Erythroblast (primary cell): ENCODE results near the gene ZYX.

ENCODE experiments used
- GATA1 ChIP-seq: IDR thresholded peaks from 2 replicates; pipeline ENCODE4 v1.6.1; 2011; ENCODE audit warnings: low read depth, mild to moderate bottlenecking, control low read depth, low read length, moderate library complexity
- POLR2A ChIP-seq: IDR thresholded peaks from 2 replicates; pipeline ENCODE4 v1.6.1; 2011; ENCODE audit warnings: mild to moderate bottlenecking, low read length

- TF ChIP-seq POLR2A (no peak), GATA1 (no peak)
Measured at GRCh38 chr7:143393267-143394041, 12.3 kb downstream of the ZYX start.
